Head of caudate nucleus (tissue), 42 donors: ENCODE results near the gene GTPBP4.
A peak's percentile ranks its signal among the peaks of the same experiment; 100 is the strongest.

Experiments used
- DNase-seq, 42 donors: peaks; one replicate each; pipeline versions ENCODE4 v3.0.0 to v3.0.0-alpha.2; 2020 to 2021; ENCODE audit warnings: mixed read lengths in 7 of 42
- intact Hi-C: fragments of 100-400 bp; cut with DNase I; formaldehyde crosslinking; loops from one replicate; pipeline ENCODE4 v1.15.0; 2022

The GTPBP4 gene

GRCh38 chr10:987870-988666 lies at the start of gene GTPBP4:
Gene GTPBP4 (plus strand): TSS chr10:988434. CDS start chr10:988480, 46 bp downstream.
- intact Hi-C loops: loop anchor here (1.0 to 5.0 kb wide), 2 partner anchors 56 to 68 kb away; partner anchors contain the start of genes LARP4B and WDR37
- DNase-seq: peak; percentile 97 to 100 (median 99)

DNA sequence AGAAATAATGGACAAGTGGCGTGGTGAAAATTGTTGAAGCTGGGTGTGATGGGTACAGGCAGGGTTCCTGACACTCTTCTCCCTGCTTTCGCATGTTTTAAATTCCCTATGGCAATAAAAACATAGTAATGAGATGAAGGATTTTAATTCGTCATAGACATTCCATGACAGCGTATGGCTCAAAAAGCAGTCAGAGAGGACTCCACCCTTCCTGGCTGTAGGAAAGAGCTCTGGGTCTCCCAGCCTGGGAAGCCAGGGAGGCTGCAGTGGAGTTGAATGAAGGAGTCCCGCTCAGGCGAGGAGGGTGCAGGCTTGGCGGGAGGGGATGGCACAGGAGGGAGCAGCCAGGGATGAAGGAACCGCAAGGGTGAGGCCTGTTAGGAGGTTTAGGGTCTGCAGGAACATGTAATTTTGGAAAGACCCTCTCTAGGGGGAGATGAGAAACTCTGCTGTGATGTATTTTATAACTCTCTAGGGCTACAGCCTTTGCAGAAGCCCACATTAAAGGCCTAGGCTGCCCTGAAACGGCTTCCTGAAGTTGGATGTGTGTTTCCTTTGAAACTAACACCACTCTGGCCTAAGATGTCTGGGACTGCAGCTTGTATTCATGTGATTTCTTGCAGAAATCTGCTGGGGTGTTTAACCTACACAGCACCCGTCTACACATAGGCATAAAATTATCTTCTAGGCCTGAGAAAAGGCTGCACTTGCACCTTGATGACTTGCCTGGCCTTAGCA lies 49.1 kb upstream of the GTPBP4 start:
- peak in 1 of 42 donors; percentile 19 for DNase-seq
- intact Hi-C loops: no loop called here

GRCh38 chr10:943334-944033 lies 44.8 kb upstream of the GTPBP4 start:
- intact Hi-C loops: no loop called here
- DNase-seq: no peak

DNA sequence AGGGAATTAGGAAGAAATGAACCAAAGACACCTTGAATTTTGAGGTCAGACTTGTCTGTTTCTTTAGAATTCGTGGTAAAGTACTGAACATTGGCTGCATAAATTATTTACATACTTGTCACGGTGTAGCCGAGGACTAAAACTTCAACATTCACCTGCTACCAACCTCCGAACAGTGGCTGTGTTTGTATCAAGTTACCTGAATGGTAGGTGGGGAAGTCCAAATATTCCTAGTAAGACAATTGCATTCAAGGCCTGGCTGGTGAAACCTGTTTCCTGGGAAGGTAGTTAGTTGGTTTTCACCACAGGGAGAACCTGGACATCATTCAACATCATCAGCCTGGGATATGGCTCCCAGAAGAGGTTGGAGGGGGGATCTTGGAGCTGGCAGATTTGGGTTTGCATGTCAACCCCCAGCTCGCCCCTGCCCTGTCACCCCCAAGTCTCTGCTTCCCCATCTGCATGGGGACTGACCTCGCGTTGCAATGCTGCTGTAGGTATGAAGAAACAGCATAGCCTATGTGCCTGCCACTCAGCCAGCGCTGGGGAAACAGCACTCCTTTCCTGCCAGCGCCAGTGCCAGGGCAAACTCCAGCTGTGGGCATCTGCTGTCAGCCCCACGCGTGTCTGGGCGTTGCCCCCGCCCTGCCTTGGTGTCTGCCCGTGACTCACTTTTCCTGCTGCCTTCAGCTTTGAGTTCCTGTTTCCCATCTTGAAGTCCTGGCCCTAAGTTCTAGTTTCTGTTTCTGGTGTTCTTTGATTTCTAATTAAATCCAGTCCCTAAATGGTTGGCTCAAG lies 44.0 kb upstream of the GTPBP4 start:
- peak in 29 of 42 donors; percentile 11 to 69 (median 28) for DNase-seq
- intact Hi-C loops: no loop called here

DNA sequence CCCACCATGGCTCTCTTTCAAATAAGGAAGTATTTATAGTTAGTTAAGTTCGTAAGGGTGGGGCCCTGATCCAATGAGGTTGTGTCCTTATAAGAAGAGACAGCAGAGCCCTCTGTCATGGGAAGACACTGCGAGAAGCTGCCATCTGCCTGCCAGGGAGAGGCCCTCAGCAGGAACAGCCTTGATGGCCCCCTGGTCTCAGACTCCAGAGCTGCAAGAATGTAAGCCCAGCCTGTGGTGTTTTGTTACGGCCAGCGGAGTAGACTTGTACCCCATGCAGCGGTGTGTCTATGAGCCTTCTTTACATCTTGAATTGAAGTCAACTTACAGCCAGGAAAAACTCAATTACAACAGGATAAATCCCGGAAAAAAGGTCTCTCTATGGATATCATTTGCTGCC lies 42.5 kb upstream of the GTPBP4 start:
- intact Hi-C loops: no loop called here

GRCh38 chr10:947051-947450 lies 41.2 kb upstream of the GTPBP4 start:
- intact Hi-C loops: no loop called here

More for the DNA sequence above, 42.5 kb upstream of the GTPBP4 start:
- DNase-seq: no peak

GRCh38 chr10:947881-948280 lies 40.4 kb upstream of the GTPBP4 start:
- no peak for DNase-seq
- intact Hi-C loops: no loop called here

More at GRCh38 chr10:947051-947450, 41.2 kb upstream of the GTPBP4 start:
- DNase-seq: peak in 2 of 42 donors; percentile 6 to 22

DNA sequence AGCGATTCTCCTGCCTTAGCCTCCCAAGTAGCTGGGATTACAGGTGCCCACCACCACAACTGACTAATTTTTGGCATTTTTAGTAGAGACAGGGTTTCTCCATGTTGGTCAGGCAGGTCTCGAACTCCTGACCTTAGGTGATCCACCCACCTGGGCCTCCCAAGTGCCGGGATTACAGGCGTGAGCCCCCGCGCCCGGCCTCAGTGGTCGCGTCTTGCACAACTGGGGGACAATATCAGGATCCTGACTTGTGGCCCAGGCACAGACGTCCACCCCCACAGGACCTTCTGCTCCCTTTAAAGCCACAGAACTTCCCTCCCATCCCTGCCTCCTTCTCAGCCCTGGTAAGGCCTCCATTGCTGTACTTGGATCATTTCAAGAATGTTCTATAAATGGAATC lies 39.9 kb upstream of the GTPBP4 start:
- intact Hi-C loops: no loop called here

DNA sequence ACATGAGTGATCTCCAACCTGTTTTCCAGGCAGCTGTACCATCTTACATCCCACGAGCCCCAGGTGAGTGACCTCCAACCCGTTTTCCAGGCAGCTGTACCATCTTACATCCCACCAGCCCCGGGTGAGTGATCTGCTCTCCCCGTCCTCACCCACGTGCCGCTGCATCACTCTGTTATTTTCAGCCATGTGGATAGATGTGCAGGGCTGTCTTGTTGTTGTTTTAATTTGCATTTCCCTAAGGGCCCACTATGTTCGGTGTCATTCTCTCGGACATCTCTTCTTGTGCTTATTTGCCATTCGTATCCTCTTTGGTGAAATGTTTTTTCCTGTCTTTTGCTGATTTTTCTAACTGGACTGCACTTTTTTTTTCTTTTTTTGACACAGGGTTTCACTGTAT lies 38.8 kb upstream of the GTPBP4 start:
- no peak for DNase-seq
- intact Hi-C loops: no loop called here

More for the DNA sequence above, 39.9 kb upstream of the GTPBP4 start:
- DNase-seq: peak in 1 of 42 donors; percentile 28

GRCh38 chr10:953836-954235 lies 34.4 kb upstream of the GTPBP4 start:
- no peak for DNase-seq
- intact Hi-C loops: no loop called here

DNA sequence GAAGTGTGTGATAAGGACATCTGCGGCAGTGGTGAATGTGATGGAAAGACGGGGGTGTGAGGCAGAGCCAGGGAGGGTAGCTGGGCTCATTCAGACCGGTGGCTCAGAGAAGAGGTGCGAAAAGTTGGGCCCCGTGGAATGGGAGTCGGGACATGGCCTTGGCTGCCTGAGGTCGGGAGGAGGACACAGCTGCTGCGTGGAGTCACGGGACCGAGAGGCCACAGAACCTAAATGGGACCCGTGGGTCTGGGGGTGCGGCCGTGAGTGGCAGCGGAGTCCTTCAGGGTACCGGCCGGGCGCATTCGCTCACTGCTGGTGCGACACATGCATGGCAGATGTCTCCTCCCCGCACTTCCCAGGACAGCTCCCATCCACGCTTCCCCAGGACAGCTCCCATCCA lies 33.8 kb upstream of the GTPBP4 start:
- intact Hi-C loops: no loop called here
- DNase-seq: peak in 1 of 42 donors; percentile 7

GRCh38 chr10:955127-955819 lies 33.0 kb upstream of the GTPBP4 start:
- DNase-seq: no peak
- intact Hi-C loops: no loop called here

- peak in 1 of 42 donors; percentile 0 for DNase-seq
- intact Hi-C loops: no loop called here
Observed at GRCh38 chr10:955820-956217, 32.4 kb upstream of the GTPBP4 start.

- intact Hi-C loops: no loop called here
- DNase-seq: no peak
Observed at GRCh38 chr10:958106-958505, 30.1 kb upstream of the GTPBP4 start.

DNA sequence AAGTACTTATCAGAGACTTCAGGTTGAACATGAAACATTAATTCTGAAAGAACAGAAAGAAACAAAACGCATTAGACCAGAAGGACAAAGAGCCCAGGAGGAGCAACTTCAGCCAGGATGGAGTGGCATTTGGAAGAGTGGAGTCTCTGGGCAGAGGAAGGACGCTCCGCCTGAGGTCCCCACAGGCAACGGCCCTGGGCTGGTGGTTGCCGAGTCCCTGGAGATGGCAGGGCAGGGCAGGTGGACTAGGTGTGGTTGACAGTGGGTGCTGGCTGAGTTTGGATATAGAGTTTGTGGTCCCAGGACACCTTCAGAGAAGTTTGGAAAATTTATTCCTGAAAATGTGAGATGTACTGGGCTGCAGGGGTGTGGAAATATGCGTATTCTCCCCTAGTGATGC lies 29.4 kb upstream of the GTPBP4 start:
- intact Hi-C loops: no loop called here

GRCh38 chr10:962342-962741 lies 25.9 kb upstream of the GTPBP4 start:
- DNase-seq: no peak
- intact Hi-C loops: no loop called here

More for the DNA sequence above, 29.4 kb upstream of the GTPBP4 start:
- no peak for DNase-seq

DNA sequence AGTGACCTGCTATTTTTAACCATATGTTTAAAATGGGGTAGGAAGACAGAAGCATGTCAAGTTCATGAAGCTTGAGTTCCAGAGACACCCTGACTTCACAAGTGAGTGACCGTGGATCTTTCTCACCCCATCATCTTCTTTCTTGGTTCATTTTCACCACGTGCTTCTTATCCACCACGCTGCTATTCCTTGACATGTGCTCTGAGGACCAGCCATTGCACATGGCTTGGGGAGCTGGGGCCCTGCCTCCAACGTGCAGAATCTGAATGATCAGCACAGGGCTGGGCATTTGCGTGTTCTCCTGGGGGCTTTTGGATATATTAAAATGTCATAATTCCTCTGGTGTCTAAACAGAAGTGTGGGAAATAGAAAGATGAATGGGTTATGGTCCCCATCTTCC lies 25.0 kb upstream of the GTPBP4 start:
- DNase-seq: no peak

GRCh38 chr10:963655-964054 lies 24.6 kb upstream of the GTPBP4 start:
- no peak for DNase-seq
- intact Hi-C loops: no loop called here

More for the DNA sequence above, 25.0 kb upstream of the GTPBP4 start:
- intact Hi-C loops: no loop called here
